ENCODE data around the gene TBC1D7.

GRCh38 chr6:13287104-13287503 lies 41.2 kb downstream of the TBC1D7 start:
- TF ChIP-seq CTCF (IDR thresholded peaks at IDR 0.05) (no peak), POLR2A (IDR thresholded peaks at IDR 0.05) (no peak), POLR2AphosphoS5 (IDR thresholded peaks at IDR 0.05) (no peak), EP300 (IDR thresholded peaks at IDR 0.05) (no peak)

Measured in upper lobe of left lung (tissue), 4 donors.